Spleen (tissue), 11 donors: ENCODE measurements around the gene KCNMB1. TPM values are rescaled to one million over a fixed set of nuclear protein-coding genes. Genes with fewer than 3 reads are reported as not detected.

ENCODE experiments used
- DNase-seq: peaks from one replicate; pipeline ENCODE4 v3.0.0-alpha.2; 2020
- H3K27ac ChIP-seq, 8 donors: fragments of 200-600 bp; sonication (generic) in 7 of 8; 1 replicate in 4 of 8; 2 replicates in 4 of 8; pipeline versions ENCODE4 v1.5.0 to v1.8.0; 2016 to 2021; ENCODE audit warnings: inconsistent platforms in 4 of 8, mild to moderate bottlenecking in 4 of 8, moderate library complexity in 1 of 8
- H3K27me3 ChIP-seq, 7 donors: fragments of 200-600 bp; sonication (generic) in 6 of 7; replicated peaks in 1 of 7; 1 replicate in 4 of 7; 2 replicates in 3 of 7; pipeline versions ENCODE4 v1.5.0 to v1.8.0; 2016 to 2021; ENCODE audit warnings: inconsistent platforms in 3 of 7, mild to moderate bottlenecking in 1 of 7
- H3K36me3 ChIP-seq, 6 donors: fragments of 200-600 bp; sonication (generic) in 5 of 6; 1 replicate in 4 of 6; 2 replicates in 2 of 6; pipeline versions ENCODE4 v1.5.0 to v1.8.0; 2016 to 2021; ENCODE audit warnings: inconsistent platforms in 2 of 6
- H3K4me1 ChIP-seq, 6 donors: fragments of 200-600 bp; sonication (generic) in 5 of 6; 1 replicate in 3 of 6; 2 replicates in 3 of 6; pipeline versions ENCODE4 v1.5.0 to v1.8.0; 2016 to 2021; ENCODE audit warnings: inconsistent platforms in 3 of 6
- H3K4me3 ChIP-seq, 8 donors: fragments of 200-600 bp; sonication (generic) in 7 of 8; 1 replicate in 4 of 8; 2 replicates in 4 of 8; pipeline versions ENCODE4 v1.5.0 to v1.8.0; 2016 to 2021; ENCODE audit warnings: inconsistent platforms in 4 of 8, mild to moderate bottlenecking in 4 of 8, moderate library complexity in 2 of 8
- H3K9me3 ChIP-seq, 8 donors: fragments of 200-600 bp; sonication (generic) in 7 of 8; 1 replicate in 4 of 8; 2 replicates in 4 of 8; pipeline versions ENCODE4 v1.5.0 to v1.8.0; 2016 to 2021; ENCODE audit warnings: inconsistent platforms in 4 of 8
- POLR2A ChIP-seq, 3 donors: fragments of 450-650 bp; IDR thresholded peaks; one replicate each; pipeline ENCODE4 v1.5.1; 2017; ENCODE audit warnings: antibody characterized with exemption in 3 of 3, mild to moderate bottlenecking in 1 of 3
- POLR2AphosphoS5 ChIP-seq, 3 donors: sonication (generic); formaldehyde crosslinking; IDR thresholded peaks; one replicate each; pipeline ENCODE4 v1.5.1; 2017; ENCODE audit warnings: antibody characterized with exemption in 3 of 3
- WGBS, 5 donors: extraction: QIAGEN DNeasy Blood & Tissue Kit in 3 of 5; methylation state at CpG; one replicate each; pipeline versions ENCODE4 v1.1.5 to v1.1.7; 2013 to 2018; 5-methylcytosine and 5-hydroxymethylcytosine counted together
- intact Hi-C: fragments of 100-400 bp; cut with DNase I; formaldehyde crosslinking; loops from one replicate; pipeline ENCODE4 v1.15.0; 2023; ENCODE audit warnings: low total_unique reads
- polyA plus RNA-seq, 3 donors: library from polyadenylated mRNA; stranded (reverse); fragments of 200-250 nt; gene quantifications; one replicate each; pipeline ENCODE4 v1.2.1, GENCODE V29; 2013
- total RNA-seq, 7 donors: library from RNA; depleted of rRNA in 3 of 7; stranded (reverse); fragments of >200 nt in 3 of 7; fragmentation: NEBNext Ultra II Directional in 4 of 7; extraction: Animal tissue kit (Norgen Biotek cat#: 25700) in 4 of 7; gene quantifications; one replicate each; pipeline versions ENCODE4 v1.1.0 to v1.2.1, GENCODE V29; 2016 to 2021
- TF ChIP-seq, protein P1 (sequence below), 11 experiments: fragments of 200-600 bp in 7 of 11; fragments of 450-650 bp in 4 of 11; sonication (generic) in 4 of 11; IDR thresholded peaks in 8 of 11; conservative IDR thresholded peaks in 3 of 11; 1 replicate in 7 of 11; 2 replicates in 4 of 11; pipeline versions ENCODE4 v1.4.0 to v1.8.0; 2016 to 2021; ENCODE audit warnings: antibody characterized with exemption in 11 of 11, inconsistent platforms in 4 of 11, mild to moderate bottlenecking in 1 of 11
- donor health status: healthy with polysubstance abuse.
- donor health status: DM: no; HTN: no; CAD: no; lungs with moderate emphysema.
- donor health status: DM: no; HTN: no; CAD: no.
- donor health status: Bipolar disorder and iron deficiency.
- donor health status: healthy.
- donor health status: DM: no; HTN: no; CAD: no.
- donor health status: DM: yes; HTN: yes; CAD: no.

KCNMB1 gene
- total and polyA plus RNA-seq, 10 donors: 0.13 to 2.2 (median 0.77) TPM

- intact Hi-C loops: no loop called here
Observed at GRCh38 chr5:170363671-170364070, 25.5 kb downstream of the KCNMB1 start.

DNA sequence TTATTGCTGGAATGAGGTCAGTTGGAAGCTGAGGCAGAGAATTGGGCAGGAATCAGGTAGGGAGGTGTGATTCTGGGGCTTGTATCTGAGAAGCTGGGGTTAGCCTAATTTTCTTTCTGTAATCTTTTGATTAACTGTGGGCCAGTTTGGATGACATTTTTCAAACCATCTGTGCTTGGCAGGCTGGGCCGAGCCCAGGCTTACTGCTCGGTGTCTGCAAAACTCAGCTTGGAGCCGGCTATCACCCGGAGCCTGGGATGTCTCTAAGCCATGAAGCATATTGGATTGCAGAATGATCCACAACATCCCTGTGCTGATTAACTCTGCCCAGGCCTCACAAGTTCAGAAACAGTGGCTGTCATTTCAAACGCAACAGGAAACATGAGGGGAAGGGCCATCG lies 26.5 kb downstream of the KCNMB1 start:
- Histone ChIP-seq H3K27ac (peak overlapping the region in 5 of 8 donors; percentile 27 to 85 (median 63)), H3K36me3 (no peaks in the 10 kb centered on the region), H3K27me3 (no peaks in the 10 kb centered on the region), H3K9me3 (no peaks in the 10 kb centered on the region), H3K4me3 (no peak overlapping the region), H3K4me1 (peaks cover 2 to 78% (median 36%) of the 10 kb centered on the region in 6 donors)
- WGBS, 5 donors: 66 to 81% (median 76%) methylated on average over 6 of the region's 6 CpGs
- TF ChIP-seq POLR2AphosphoS5 (IDR thresholded peaks at IDR 0.05) (no peak), POLR2A (IDR thresholded peaks at IDR 0.05) (no peak)
- TF ChIP-seq, protein P1, sequence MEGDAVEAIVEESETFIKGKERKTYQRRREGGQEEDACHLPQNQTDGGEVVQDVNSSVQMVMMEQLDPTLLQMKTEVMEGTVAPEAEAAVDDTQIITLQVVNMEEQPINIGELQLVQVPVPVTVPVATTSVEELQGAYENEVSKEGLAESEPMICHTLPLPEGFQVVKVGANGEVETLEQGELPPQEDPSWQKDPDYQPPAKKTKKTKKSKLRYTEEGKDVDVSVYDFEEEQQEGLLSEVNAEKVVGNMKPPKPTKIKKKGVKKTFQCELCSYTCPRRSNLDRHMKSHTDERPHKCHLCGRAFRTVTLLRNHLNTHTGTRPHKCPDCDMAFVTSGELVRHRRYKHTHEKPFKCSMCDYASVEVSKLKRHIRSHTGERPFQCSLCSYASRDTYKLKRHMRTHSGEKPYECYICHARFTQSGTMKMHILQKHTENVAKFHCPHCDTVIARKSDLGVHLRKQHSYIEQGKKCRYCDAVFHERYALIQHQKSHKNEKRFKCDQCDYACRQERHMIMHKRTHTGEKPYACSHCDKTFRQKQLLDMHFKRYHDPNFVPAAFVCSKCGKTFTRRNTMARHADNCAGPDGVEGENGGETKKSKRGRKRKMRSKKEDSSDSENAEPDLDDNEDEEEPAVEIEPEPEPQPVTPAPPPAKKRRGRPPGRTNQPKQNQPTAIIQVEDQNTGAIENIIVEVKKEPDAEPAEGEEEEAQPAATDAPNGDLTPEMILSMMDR (IDR thresholded peaks at IDR 0.05 in 8 of 11, conservative IDR thresholded peaks at IDR 0.05 in 3 of 11): no peak
- DNase-seq: no peak
- intact Hi-C loops: no loop called here

More at GRCh38 chr5:170363671-170364070, 25.5 kb downstream of the KCNMB1 start:
- Histone ChIP-seq H3K27ac (peak overlapping the region in 5 of 8 donors; percentile 33 to 85 (median 63)), H3K27me3 (no peaks in the 10 kb centered on the region), H3K36me3 (no peaks in the 10 kb centered on the region), H3K4me1 (peaks cover 0 to 75% (median 26%) of the 10 kb centered on the region in 6 donors), H3K9me3 (no peaks in the 10 kb centered on the region), H3K4me3 (no peak overlapping the region)
- DNase-seq: no peak
- TF ChIP-seq POLR2A (IDR thresholded peaks at IDR 0.05): no peak
- no peak for TF ChIP-seq POLR2AphosphoS5 (IDR thresholded peaks at IDR 0.05)
- TF ChIP-seq, protein P1 (IDR thresholded peaks at IDR 0.05 in 8 of 11, conservative IDR thresholded peaks at IDR 0.05 in 3 of 11): no peak
- 41 to 77% (median 62%) methylated on average over 1 of the region's 1 CpG for WGBS, 5 donors

DNA sequence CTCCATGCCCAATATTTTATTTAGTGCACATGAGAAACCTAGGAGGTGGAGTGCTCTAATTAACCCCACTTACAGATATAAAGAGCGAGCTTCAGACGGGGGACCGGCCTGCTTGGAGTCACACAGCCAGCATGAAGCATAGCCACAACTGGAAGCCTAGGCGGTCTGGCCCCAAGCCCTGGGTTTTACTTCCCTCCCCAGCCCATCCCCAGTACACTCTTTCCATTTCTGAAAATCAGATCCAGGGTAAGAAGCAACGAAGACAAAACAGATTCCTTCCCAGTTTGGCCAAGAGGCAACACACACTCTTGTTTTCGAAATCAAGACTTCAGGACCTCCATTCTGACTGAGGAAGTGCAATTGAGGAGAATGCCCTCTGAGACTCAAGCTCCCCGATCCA lies 27.1 kb downstream of the KCNMB1 start:
- Histone ChIP-seq H3K9me3 (no peaks in the 10 kb centered on the region), H3K27me3 (no peaks in the 10 kb centered on the region), H3K4me1 (peaks cover 5 to 84% (median 41%) of the 10 kb centered on the region in 6 donors), H3K36me3 (no peaks in the 10 kb centered on the region), H3K27ac (peak overlapping the region in 4 of 8 donors; percentile 55 to 85 (median 72)), H3K4me3 (no peak overlapping the region)
- intact Hi-C loops: no loop called here
- DNase-seq: no peak
- WGBS, 5 donors: 69 to 86% (median 70%) methylated on average over 7 of the region's 7 CpGs
- TF ChIP-seq, protein P1 (IDR thresholded peaks at IDR 0.05 in 8 of 11, conservative IDR thresholded peaks at IDR 0.05 in 3 of 11): no peak
- TF ChIP-seq POLR2AphosphoS5 (IDR thresholded peaks at IDR 0.05) (no peak), POLR2A (IDR thresholded peaks at IDR 0.05) (no peak)

DNA sequence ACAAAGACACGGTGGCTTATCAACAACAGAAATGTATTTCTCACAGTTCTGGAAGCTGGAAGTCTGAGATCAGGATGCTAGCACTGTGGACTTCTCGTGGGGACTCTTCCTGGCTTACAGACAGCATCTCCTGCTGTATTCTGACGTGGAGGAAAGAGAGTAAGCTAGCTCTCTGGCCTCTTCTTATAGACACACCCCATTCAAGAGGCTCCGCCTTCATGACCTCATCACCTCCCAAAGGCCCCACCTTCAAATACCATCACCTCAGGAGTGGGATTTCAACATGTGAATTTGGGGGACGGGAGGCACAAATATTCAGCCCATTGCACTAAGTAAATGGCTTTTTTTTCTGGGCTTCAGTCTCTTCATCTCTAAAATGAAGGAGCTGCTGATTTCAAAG lies 27.6 kb downstream of the KCNMB1 start:
- no peak for TF ChIP-seq POLR2AphosphoS5 (IDR thresholded peaks at IDR 0.05)
- TF ChIP-seq POLR2A (IDR thresholded peaks at IDR 0.05): no peak
- TF ChIP-seq, protein P1 (IDR thresholded peaks at IDR 0.05 in 8 of 11, conservative IDR thresholded peaks at IDR 0.05 in 3 of 11): no peak
- no peak overlapping the region for H3K4me3 ChIP-seq
- H3K27ac ChIP-seq: peak overlapping the region in 5 of 8 donors; percentile 27 to 85 (median 55)
- intact Hi-C loops: no loop called here
- DNase-seq: no peak
- WGBS, 5 donors: 69 to 88% (median 74%) methylated on average over 5 of the region's 5 CpGs
- H3K4me1 ChIP-seq: peaks cover 5 to 88% (median 44%) of the 10 kb centered on the region in 6 donors
- H3K9me3 ChIP-seq: no peaks in the 10 kb centered on the region
- no peaks in the 10 kb centered on the region for H3K27me3 ChIP-seq
- H3K36me3 ChIP-seq: no peaks in the 10 kb centered on the region
